ENCODE measurements around the gene LRRC27. TPM values are rescaled to one million over a fixed set of nuclear protein-coding genes. Genes with fewer than 3 reads are reported as not detected.

The LRRC27 gene
- polyA plus RNA-seq, 3 donors, result 3.6 to 12.8 (median 3.6) TPM

DNA sequence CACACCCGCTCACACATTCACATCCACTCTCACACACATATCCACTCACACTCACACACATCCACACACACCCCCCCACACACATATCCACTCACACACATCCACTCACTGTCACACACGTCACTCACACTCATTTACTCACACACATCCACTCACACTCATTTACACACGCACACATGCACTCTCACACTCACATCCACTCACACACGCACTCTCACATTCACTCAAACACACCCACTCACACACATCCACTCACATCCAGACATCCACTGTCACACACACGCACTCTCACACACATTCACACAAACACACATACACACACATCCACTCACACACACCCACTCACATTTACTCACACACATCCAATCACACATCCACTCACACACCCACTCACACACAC is 83.3 kb downstream of the LRRC27 start:
- Mint-ChIP-seq H3K4me3 (no peak overlapping the region), H3K27ac (peak overlapping the region in 4 of 7 donors; percentile 1 to 64 (median 32)), H3K27me3 (ENCODE audit: low read depth in 3 of 3) (peaks cover 0 to 4% (median 0%) of the 10 kb centered on the region in 3 donors), H3K36me3 (peaks cover 24 to 35% of the 10 kb centered on the region in 2 donors), H3K9me3 (peaks cover 0 to 2% (median 0%) of the 10 kb centered on the region in 7 donors), H3K4me1 (peaks cover 70% of the 10 kb centered on the region)
- Histone ChIP-seq H3K4me2 (replicated peaks; ENCODE audit: extremely low read depth, low read length, poor library complexity, severe bottlenecking) (no peak overlapping the region), H3K27ac (ENCODE audit: low read depth in 1 of 2, low read length in 2 of 2) (peak overlapping the region in 1 of 2 donors; percentile 84), H3K9me3 (replicated peaks in 1 of 2; ENCODE audit: control insufficient read depth in 1 of 2, insufficient read depth in 1 of 2, low read length in 2 of 2) (no peaks in the 10 kb centered on the region), H4K20me1 (ENCODE audit: insufficient read depth, low read length) (peaks cover 10% of the 10 kb centered on the region), H3K36me3 (replicated peaks in 1 of 2; ENCODE audit: control insufficient read depth in 1 of 2, insufficient read depth in 2 of 2, low read length in 2 of 2) (peaks cover 14 to 22% of the 10 kb centered on the region in 2 donors), H3K4me1 (ENCODE audit: control insufficient read depth in 1 of 2, insufficient read depth in 2 of 2, low read length in 2 of 2) (peaks cover 78 to 83% of the 10 kb centered on the region in 2 donors), H3K79me2 (ENCODE audit: insufficient read depth, low read length) (peaks cover 80% of the 10 kb centered on the region), H2AFZ (ENCODE audit: insufficient read depth, low read depth, low read length, poor library complexity, severe bottlenecking) (no peak overlapping the region), H3K4me3 (replicated peaks in 1 of 3; ENCODE audit: low read depth in 2 of 3, low read length in 3 of 3) (no peak overlapping the region), H3K27me3 (ENCODE audit: control insufficient read depth in 2 of 2, insufficient read depth in 2 of 2, low read length in 2 of 2) (no peaks in the 10 kb centered on the region), H3K9ac (ENCODE audit: insufficient read depth, low read length, poor library complexity, severe bottlenecking) (no peak overlapping the region)
- TF ChIP-seq, protein P1, sequence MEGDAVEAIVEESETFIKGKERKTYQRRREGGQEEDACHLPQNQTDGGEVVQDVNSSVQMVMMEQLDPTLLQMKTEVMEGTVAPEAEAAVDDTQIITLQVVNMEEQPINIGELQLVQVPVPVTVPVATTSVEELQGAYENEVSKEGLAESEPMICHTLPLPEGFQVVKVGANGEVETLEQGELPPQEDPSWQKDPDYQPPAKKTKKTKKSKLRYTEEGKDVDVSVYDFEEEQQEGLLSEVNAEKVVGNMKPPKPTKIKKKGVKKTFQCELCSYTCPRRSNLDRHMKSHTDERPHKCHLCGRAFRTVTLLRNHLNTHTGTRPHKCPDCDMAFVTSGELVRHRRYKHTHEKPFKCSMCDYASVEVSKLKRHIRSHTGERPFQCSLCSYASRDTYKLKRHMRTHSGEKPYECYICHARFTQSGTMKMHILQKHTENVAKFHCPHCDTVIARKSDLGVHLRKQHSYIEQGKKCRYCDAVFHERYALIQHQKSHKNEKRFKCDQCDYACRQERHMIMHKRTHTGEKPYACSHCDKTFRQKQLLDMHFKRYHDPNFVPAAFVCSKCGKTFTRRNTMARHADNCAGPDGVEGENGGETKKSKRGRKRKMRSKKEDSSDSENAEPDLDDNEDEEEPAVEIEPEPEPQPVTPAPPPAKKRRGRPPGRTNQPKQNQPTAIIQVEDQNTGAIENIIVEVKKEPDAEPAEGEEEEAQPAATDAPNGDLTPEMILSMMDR (IDR thresholded peaks at IDR 0.05), result no peak
- DNase-seq, result no peak
- intact Hi-C loops (cut with micrococcal nuclease), result no loop called here
- WGBS (ENCODE audit: insufficient coverage), result 100% methylated on average over 5 of the region's 5 CpGs

DNA sequence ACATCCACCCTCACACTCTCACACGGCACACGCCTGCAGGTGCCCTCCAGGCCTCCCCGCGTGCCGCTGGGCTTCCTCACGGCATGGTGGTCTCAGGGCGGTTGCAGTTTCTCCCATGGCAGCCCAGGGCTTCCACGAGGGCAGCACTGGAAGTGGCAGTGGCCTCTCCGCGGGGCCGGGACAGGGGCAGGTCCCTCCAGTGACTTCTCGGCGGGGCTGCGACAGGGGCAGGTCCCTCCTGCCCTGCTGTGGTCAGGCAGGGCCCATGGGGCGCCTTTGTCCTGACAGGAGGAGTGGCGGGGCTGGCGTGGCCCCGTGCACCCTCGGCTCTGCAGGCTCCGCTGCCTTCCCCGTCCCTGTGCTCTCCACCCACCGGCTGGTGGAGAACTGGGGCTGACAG is 84.0 kb downstream of the LRRC27 start:
- H3K79me2 ChIP-seq (ENCODE audit: insufficient read depth, low read length), result peaks cover 73% of the 10 kb centered on the region
- peak overlapping the region; percentile 84 to 96 for H3K27ac ChIP-seq (ENCODE audit: low read depth in 1 of 2, low read length in 2 of 2)
- intact Hi-C loops (cut with micrococcal nuclease), result no loop called here
- H2AFZ ChIP-seq (ENCODE audit: insufficient read depth, low read depth, low read length, poor library complexity, severe bottlenecking), result no peak overlapping the region
- H3K9me3 Mint-ChIP-seq, result peaks cover 0 to 2% (median 0%) of the 10 kb centered on the region in 7 donors
- H3K4me2 ChIP-seq (replicated peaks; ENCODE audit: extremely low read depth, low read length, poor library complexity, severe bottlenecking), result no peak overlapping the region
- peaks cover 0 to 1% (median 0%) of the 10 kb centered on the region in 3 donors for H3K27me3 Mint-ChIP-seq (ENCODE audit: low read depth in 3 of 3)
- DNase-seq, result no peak
- peaks cover 23 to 34% of the 10 kb centered on the region in 2 donors for H3K36me3 Mint-ChIP-seq
- H4K20me1 ChIP-seq (ENCODE audit: insufficient read depth, low read length), result peaks cover 7% of the 10 kb centered on the region
- peaks cover 81 to 85% of the 10 kb centered on the region in 2 donors for H3K4me1 ChIP-seq (ENCODE audit: control insufficient read depth in 1 of 2, insufficient read depth in 2 of 2, low read length in 2 of 2)
- H3K27ac Mint-ChIP-seq, result peak overlapping the region in 6 of 7 donors; percentile 35 to 69 (median 64)
- 93% methylated on average over 15 of the region's 22 CpGs for WGBS (ENCODE audit: insufficient coverage)
- no peak overlapping the region for H3K9ac ChIP-seq (ENCODE audit: insufficient read depth, low read length, poor library complexity, severe bottlenecking)
- H3K4me1 Mint-ChIP-seq, result peaks cover 75% of the 10 kb centered on the region
- peaks cover 11 to 22% of the 10 kb centered on the region in 2 donors for H3K36me3 ChIP-seq (replicated peaks in 1 of 2; ENCODE audit: control insufficient read depth in 1 of 2, insufficient read depth in 2 of 2, low read length in 2 of 2)
- TF ChIP-seq, protein P1 (IDR thresholded peaks at IDR 0.05), result no peak
- H3K4me3 ChIP-seq (replicated peaks in 1 of 3; ENCODE audit: low read depth in 2 of 3, low read length in 3 of 3), result no peak overlapping the region
- H3K4me3 Mint-ChIP-seq, result no peak overlapping the region
- no peaks in the 10 kb centered on the region for H3K9me3 ChIP-seq (replicated peaks in 1 of 2; ENCODE audit: control insufficient read depth in 1 of 2, insufficient read depth in 1 of 2, low read length in 2 of 2)
- no peaks in the 10 kb centered on the region for H3K27me3 ChIP-seq (ENCODE audit: control insufficient read depth in 2 of 2, insufficient read depth in 2 of 2, low read length in 2 of 2)
